Prostate gland (tissue), 2 donors: ENCODE measurements around the gene SIGLEC14.

Source experiments
- CTCF ChIP-seq, 4 experiments: fragments of 200-600 bp in 2 of 4; fragments of 450-650 bp in 2 of 4; sonication (generic) in 2 of 4; IDR thresholded peaks; 1 replicate in 3 of 4; 2 replicates in 1 of 4; pipeline ENCODE4 v1.5.1; 2016 to 2019; ENCODE audit warnings: antibody characterized with exemption in 4 of 4, mild to moderate bottlenecking in 2 of 4, moderate library complexity in 2 of 4
- POLR2A ChIP-seq: fragments of 450-650 bp; IDR thresholded peaks from one replicate; pipeline ENCODE4 v1.6.1; 2016; ENCODE audit warnings: antibody characterized with exemption, mild to moderate bottlenecking
- POLR2AphosphoS5 ChIP-seq: sonication (generic); formaldehyde crosslinking; IDR thresholded peaks from one replicate; pipeline ENCODE4 v1.6.1; 2017; ENCODE audit warnings: antibody characterized with exemption

DNA sequence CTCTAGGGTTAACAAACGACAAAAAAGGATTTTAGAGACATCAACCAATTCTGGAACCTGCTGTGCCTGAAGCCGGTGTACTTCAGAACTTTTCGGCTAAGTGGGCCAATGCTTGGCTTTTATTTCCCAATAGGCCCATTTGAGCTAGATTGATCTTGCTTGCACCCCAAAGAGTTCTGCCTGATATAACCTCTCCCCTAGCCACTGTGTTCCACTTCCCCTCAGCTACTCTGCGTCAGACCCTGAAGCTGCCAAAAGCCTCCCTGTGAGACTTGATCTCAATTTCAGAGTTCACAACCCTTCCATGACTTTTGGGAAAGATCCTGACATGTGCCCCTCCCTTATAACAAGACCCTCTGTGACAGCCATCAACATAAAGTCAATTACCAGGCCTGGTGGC is 5.6 kb upstream of the SIGLEC14 start:
- TF ChIP-seq CTCF (IDR thresholded peaks at IDR 0.05): no peak
- TF ChIP-seq POLR2A: no peak
- no peak for TF ChIP-seq POLR2AphosphoS5
